HT-29 (cell line): ENCODE data around the gene EBI3. TPM values are rescaled to one million over a fixed set of nuclear protein-coding genes. Genes with fewer than 3 reads are reported as not detected.
"Not testable (repeated sequence)": the region's sequence is repeated elsewhere in the genome, so short reads cannot be mapped to it uniquely, and the experiment has no call there.

Experiments used
- DNase-seq: peaks from one replicate; pipeline ENCODE4 v3.0.0-alpha.2; 2015; ENCODE audit warnings: low spot score
- total RNA-seq: library from RNA; depleted of rRNA; stranded (reverse); fragments of >200 nt; shearing (Covaris generic); gene quantifications from 2 replicates; pipeline ENCODE4 v1.2.3, GENCODE V29; 2014; rRNA removed

Gene EBI3
- total RNA-seq, 1 experiment from 2014 or later: not detected

DNA sequence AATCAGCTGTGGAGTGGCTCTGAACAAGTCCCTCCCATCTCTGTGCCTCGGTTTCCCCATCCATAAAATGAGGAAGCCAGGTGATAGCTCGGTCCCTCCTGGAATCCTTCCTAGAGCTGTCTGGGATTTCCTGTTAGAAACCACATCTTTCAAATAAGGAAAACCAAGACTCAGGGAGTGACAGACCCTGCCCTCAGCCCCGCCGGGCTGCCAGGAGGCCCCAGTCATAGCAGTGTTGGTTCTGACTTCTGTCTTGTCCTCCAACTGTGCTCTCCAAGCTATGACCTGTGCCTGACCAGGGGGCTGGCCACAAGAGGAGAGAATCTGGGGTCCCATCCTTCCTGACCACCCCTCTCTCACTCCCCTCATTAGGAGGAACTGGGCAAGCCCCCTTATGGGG lies 48.7 kb downstream of the EBI3 start:
- DNase-seq: no peak

DNA sequence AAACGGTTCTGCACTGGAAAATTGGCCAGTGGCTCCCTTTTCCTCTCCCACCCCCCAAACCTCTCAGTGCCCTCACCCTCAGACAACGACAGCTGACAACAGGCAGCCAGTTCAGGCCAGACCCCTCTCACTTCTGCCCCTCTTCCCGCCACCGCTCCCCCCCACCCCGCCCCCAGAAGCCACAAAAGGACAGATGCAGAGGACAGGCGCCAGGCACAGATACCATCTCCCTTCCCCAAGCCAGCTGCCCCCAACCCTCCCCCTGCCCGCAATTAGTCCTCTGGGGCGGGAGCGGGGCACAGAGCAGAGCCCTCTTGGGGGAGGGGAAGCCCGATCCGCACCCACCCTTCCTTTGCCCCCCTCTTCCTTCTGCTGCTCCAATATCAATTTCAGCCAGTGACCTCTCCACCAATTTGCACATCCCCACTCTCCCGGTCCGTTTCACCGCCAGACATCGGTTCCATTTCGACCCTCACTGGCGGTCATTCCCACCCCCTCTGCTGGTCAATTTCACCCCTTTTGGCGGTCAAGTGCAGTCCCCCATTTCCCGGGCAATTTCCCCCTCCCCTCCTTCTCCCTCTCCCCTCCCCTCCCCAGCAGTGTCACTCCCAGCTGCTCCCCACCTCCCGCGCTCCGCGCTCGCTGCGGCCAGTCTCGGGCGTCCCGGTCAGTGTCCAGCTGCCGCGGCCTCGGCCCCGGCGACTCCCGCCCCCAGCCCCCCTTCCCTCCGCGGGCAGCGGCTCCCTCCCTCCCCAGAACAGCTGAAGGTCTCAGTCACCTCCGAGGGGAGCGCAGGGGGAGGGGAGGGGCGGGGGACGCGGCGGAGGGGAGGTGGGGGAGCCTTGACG lies 49.3 kb downstream of the EBI3 start, which contains the start of gene SHD:
TSS of gene SHD (plus strand) at position 848 of the 848 bp plus-strand sequence. CDS start 798 bp downstream, outside the sequence.
- no peak for DNase-seq

DNA sequence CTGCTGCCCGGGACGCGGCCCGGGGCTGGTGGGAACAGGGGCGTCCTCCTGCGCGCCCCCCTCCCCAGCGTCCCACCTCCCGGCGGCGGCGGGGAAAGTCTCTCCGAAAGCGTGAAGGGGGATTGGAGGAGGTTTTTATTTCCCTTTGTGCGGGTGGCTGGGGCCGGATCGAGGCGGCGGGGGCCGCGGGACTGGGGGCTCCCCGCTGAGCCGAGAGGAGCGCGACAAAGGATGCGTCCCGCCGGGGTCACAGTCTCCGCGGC lies 49.9 kb downstream of the EBI3 start:
- no peak for DNase-seq

DNA sequence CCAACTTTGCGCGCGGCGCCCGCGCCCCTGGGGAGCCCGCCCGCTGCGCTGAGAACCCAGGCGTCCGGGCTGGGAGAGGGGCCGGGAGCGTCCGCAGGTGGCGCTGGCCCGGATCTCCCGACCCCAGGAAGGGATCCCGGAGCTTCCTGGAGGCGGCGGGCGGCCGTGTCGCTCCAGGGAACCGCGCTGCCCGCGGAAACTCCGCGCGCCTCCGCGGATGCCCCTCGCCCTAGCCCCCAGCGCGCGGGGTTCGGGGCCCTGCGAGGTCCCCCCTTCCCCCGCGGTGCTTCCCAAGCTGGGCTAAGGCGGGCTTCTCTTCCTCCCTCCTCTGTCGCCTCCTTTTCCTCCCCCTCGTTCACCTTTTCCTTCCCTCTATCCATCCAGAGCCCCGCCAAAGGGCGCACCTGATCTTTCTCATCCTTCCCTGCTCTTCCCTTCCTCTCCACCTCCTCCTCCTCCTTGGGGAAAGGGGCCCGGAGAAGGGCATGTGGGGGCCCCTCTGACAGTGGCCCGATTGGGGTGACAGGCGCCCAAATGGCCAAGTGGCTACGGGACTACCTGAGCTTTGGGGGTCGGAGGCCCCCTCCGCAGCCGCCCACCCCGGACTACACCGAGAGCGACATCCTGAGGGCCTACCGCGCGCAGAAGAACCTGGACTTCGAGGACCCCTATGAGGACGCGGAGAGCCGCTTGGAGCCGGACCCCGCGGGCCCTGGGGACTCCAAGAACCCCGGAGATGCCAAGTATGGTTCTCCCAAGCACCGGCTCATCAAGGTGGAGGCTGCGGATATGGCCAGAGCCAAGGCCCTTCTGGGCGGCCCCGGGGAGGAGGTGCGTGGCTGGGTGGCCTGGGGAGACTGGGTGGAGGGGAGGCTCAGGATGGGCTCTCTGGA lies 50.5 kb downstream of the EBI3 start:
- DNase-seq: no peak

DNA sequence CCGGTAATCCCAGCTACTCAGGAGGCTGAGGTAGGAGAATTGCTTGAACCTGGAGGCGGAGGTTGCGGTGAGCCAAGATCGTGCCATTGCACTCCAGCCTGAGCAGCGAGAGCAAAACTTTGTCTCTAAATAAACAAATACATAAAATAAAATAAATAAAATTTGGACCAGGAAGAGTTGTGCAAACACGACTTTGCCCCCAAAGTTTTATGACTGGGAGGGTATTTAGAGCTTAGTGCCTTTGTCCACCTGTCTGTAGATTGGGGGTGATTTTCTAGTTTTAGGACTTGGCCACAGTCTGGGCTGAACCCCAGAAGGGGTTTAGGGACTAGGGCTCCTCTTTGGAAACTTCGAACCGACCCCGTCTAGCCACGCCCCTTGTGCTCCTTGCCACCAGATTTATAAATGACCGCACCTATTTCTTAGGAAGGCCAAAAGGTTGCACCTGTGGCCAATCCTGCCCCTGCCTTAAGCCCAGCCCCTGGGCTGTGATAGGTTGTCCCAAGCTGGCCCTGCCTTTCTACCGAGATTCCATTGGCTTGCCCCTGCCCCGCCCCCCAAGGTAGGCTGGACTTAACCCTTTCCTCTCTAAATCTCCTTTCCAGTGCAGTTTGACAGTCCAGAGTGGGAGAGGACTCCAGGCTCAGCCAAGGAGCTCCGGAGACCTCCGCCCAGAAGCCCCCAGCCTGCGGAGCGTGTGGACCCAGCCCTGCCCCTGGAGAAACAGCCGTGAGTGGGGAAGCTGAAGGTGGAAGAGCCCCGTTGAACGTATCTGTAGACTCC lies 55.0 kb downstream of the EBI3 start:
- peak; percentile 75 for DNase-seq

DNA sequence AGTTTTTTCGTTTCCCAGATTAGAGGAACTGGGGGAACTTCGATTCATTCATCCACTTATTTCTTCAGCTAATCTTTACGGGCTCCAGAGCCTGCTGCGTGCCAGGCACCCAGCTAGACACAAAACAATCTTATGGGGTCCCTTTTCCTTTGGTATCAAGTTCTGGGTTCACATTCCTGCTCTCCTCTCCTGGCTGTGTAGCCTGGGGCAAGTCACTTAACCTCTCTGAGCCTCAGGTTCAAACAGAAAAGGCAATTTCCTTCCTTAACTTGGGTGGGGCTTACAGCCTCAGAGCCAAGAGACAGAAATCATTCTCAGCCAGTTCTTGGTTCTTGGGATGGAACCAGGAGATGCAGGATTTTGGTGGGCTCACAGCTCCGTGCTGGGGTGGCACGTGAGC lies 55.7 kb downstream of the EBI3 start:
- no peak for DNase-seq

DNA sequence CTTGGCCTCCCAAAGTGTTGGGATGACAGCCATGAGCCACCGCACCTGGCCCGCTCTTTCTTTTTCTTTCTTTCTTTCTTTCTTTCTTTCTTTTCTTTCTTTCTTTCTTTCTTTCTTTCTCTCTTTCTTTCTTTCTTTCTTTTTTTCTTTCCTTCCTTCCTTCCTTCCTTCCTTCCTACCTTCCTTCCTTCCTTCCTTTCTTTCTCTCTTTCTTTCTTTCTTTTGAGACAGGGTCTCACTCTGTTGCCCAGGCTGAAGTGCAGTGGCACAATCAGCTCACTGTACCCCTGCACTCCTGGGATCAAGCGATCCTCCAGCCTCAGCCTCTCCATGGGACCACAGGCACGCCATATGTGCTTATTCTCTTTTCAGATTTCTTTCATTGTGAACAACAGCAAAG lies 56.8 kb downstream of the EBI3 start:
- not testable (repeated sequence) for DNase-seq

Other genes with a start within 250 kb of the EBI3 start
- 2,153 and 2,165 TPM in 2 replicates for gene EEF2, start 244.1 kb upstream of the EBI3 start, total RNA-seq
- 40.6 and 40.8 TPM in 2 replicates for gene PIAS4, start 221.8 kb upstream of the EBI3 start, total RNA-seq
- 67.4 and 72.7 TPM in 2 replicates for gene ZBTB7A, start 162.6 kb upstream of the EBI3 start, total RNA-seq
- gene MAP2K2, start 105.4 kb upstream of the EBI3 start, total RNA-seq: 212 and 232 TPM in 2 replicates
- gene CREB3L3, start 75.9 kb upstream of the EBI3 start, total RNA-seq: not detected in 2 replicates
- 24.2 and 27.4 TPM in 2 replicates for gene SIRT6, start 47.0 kb upstream of the EBI3 start, total RNA-seq
- 0.20 and 0.89 TPM in 2 replicates for gene ANKRD24, start 46.8 kb upstream of the EBI3 start, total RNA-seq
- 25.5 and 36.1 TPM in 2 replicates for gene YJU2, start 17.6 kb downstream of the EBI3 start, total RNA-seq
- 0.21 and 1.6 TPM in 2 replicates for gene SHD, start 49.7 kb downstream of the EBI3 start, total RNA-seq
- gene TMIGD2, start 72.9 kb downstream of the EBI3 start, total RNA-seq: not detected in 2 replicates
- gene FSD1, start 75.1 kb downstream of the EBI3 start, total RNA-seq: 0.41 and 0.60 TPM in 2 replicates
- gene STAP2, start 109.3 kb downstream of the EBI3 start, total RNA-seq: 69.6 and 74.4 TPM in 2 replicates
- gene MPND, start 114.0 kb downstream of the EBI3 start, total RNA-seq: 9.4 and 18.6 TPM in 2 replicates
- gene SH3GL1, start 171.0 kb downstream of the EBI3 start, total RNA-seq: 43.5 and 55.5 TPM in 2 replicates
- 49.7 and 63.7 TPM in 2 replicates for gene CHAF1A, start 173.1 kb downstream of the EBI3 start, total RNA-seq
- gene UBXN6, start 228.3 kb downstream of the EBI3 start, total RNA-seq: 84.8 and 85.4 TPM in 2 replicates
- 56.1 and 67.0 TPM in 2 replicates for gene HDGFL2, start 242.8 kb downstream of the EBI3 start, total RNA-seq